MM.1S (cell line): Measurements from ENCODE around the gene AMH.
A peak's percentile ranks its signal among the peaks of the same experiment; 100 is the strongest.

Source experiments
- DNase-seq: peaks from one replicate; pipeline ENCODE4 v3.0.0-alpha.2; 2015
- H2AFZ ChIP-seq: fragments of 300-600 bp; sonication (generic); 2 replicates; pipeline ENCODE4 v1.6.0; 2016; ENCODE audit warnings: antibody characterized with exemption, low read length
- H3F3A ChIP-seq: fragments of 300-600 bp; sonication (generic); 2 replicates; pipeline ENCODE4 v1.6.1; 2016; ENCODE audit warnings: mild to moderate bottlenecking, antibody characterized with exemption, low read length, moderate library complexity, mixed read lengths; ENCODE audit not compliant: insufficient read depth
- H3K27ac ChIP-seq: fragments of 300-600 bp; sonication (generic); 2 replicates; pipeline ENCODE4 v1.5.1; 2016; ENCODE audit warnings: mild to moderate bottlenecking, low read length
- H3K27me3 ChIP-seq: fragments of 300-600 bp; sonication (generic); replicated peaks from 2 replicates; pipeline ENCODE4 v1.6.0; 2016; ENCODE audit warnings: low read length; ENCODE audit not compliant: insufficient read depth
- H3K36me3 ChIP-seq: fragments of 300-600 bp; sonication (generic); replicated peaks from 2 replicates; pipeline ENCODE4 v1.6.1; 2016; ENCODE audit warnings: mild to moderate bottlenecking, low read length, mixed read lengths; ENCODE audit not compliant: insufficient read depth
- H3K4me1 ChIP-seq: fragments of 300-600 bp; sonication (generic); 2 replicates; pipeline ENCODE4 v1.6.1; 2016; ENCODE audit warnings: low read length, mixed read lengths
- H3K4me2 ChIP-seq: fragments of 300-600 bp; sonication (generic); 2 replicates; pipeline ENCODE4 v1.6.0; 2016; ENCODE audit warnings: low read depth, low read length
- H3K4me3 ChIP-seq: fragments of 300-600 bp; sonication (generic); 2 replicates; pipeline ENCODE4 v1.5.1; 2016; ENCODE audit warnings: low read length, mixed read lengths
- H3K79me2 ChIP-seq: fragments of 300-600 bp; sonication (generic); 2 replicates; pipeline ENCODE4 v1.6.1; 2016; ENCODE audit warnings: mixed run types, low read length, mixed read lengths
- H3K9ac ChIP-seq: fragments of 300-600 bp; sonication (generic); 2 replicates; pipeline ENCODE4 v1.6.1; 2016; ENCODE audit warnings: low read length, mixed read lengths
- H3K9me2 ChIP-seq: fragments of 300-600 bp; sonication (generic); replicated peaks from 2 replicates; pipeline ENCODE4 v1.6.1; 2016; ENCODE audit warnings: mild to moderate bottlenecking, low read length, mixed read lengths; ENCODE audit not compliant: insufficient read depth
- H3K9me3 ChIP-seq: fragments of 300-600 bp; sonication (generic); replicated peaks from 2 replicates; pipeline ENCODE4 v1.6.1; 2016; ENCODE audit warnings: mild to moderate bottlenecking, low read length, mixed read lengths; ENCODE audit not compliant: insufficient read depth
- H4K20me1 ChIP-seq: fragments of 300-600 bp; sonication (generic); 2 replicates; pipeline ENCODE4 v1.6.1; 2016; ENCODE audit warnings: mild to moderate bottlenecking, low read length, moderate library complexity, mixed read lengths; ENCODE audit not compliant: insufficient read depth
- CTCF ChIP-seq: fragments of 300-600 bp; sonication (generic); IDR thresholded peaks from 2 replicates; pipeline ENCODE4 v1.5.1; 2016; ENCODE audit warnings: antibody characterized with exemption, low read length, mixed read lengths
- EZH2 ChIP-seq: fragments of 300-600 bp; sonication (generic); optimal IDR thresholded peaks from 2 replicates; pipeline ENCODE3; 2017; ENCODE audit warnings: low read depth, mild to moderate bottlenecking, antibody characterized with exemption, low read length, mixed read lengths
- EZH2phosphoT487 ChIP-seq: fragments of 300-600 bp; sonication (generic); IDR thresholded peaks from 2 replicates; pipeline ENCODE4 v1.6.1; 2018; ENCODE audit warnings: antibody characterized with exemption, low read length

The AMH gene

GRCh38 chr19:2288338-2288817, 39.3 kb downstream of the AMH start:
- no peaks in the 10 kb centered on the region for H3K36me3 ChIP-seq
- no peaks in the 10 kb centered on the region for H4K20me1 ChIP-seq
- no peak overlapping the region for H3K27ac ChIP-seq
- DNase-seq, result no peak
- H3K4me3 ChIP-seq, result no peak overlapping the region
- no peak overlapping the region for H3K4me2 ChIP-seq
- no peaks in the 10 kb centered on the region for H3K9me2 ChIP-seq
- H3K79me2 ChIP-seq, result no peaks in the 10 kb centered on the region
- H3K27me3 ChIP-seq, result peaks cover 4% of the 10 kb centered on the region; the same call in 1 of the 2 replicates
- no peak for TF ChIP-seq EZH2
- no peak for TF ChIP-seq EZH2phosphoT487
- TF ChIP-seq CTCF, result no peak
- H2AFZ ChIP-seq, result no peak overlapping the region
- H3K9ac ChIP-seq, result no peak overlapping the region
- H3K9me3 ChIP-seq, result no peaks in the 10 kb centered on the region
- H3K4me1 ChIP-seq, result peaks cover 7% of the 10 kb centered on the region
- no peaks in the 10 kb centered on the region for H3F3A ChIP-seq

GRCh38 chr19:2288818-2289713, 39.9 kb downstream of the AMH start:
- peak overlapping the region; percentile 29; the same call in 1 of the 2 replicates for H3K27ac ChIP-seq
- H3K9me3 ChIP-seq, result no peaks in the 10 kb centered on the region
- H3K27me3 ChIP-seq, result peaks cover 4% of the 10 kb centered on the region; the same call in 1 of the 2 replicates
- H4K20me1 ChIP-seq, result no peaks in the 10 kb centered on the region
- no peaks in the 10 kb centered on the region for H3K36me3 ChIP-seq
- H3F3A ChIP-seq, result no peaks in the 10 kb centered on the region
- H3K9me2 ChIP-seq, result no peaks in the 10 kb centered on the region
- H2AFZ ChIP-seq, result peak overlapping the region; percentile 73
- no peaks in the 10 kb centered on the region for H3K79me2 ChIP-seq
- no peak for TF ChIP-seq EZH2phosphoT487
- no peak for TF ChIP-seq CTCF
- no peak for TF ChIP-seq EZH2
- peak overlapping the region; percentile 68 for H3K4me3 ChIP-seq
- peaks cover 7% of the 10 kb centered on the region for H3K4me1 ChIP-seq
- peak overlapping the region; percentile 50; the same call in 1 of the 2 replicates for H3K9ac ChIP-seq
- H3K4me2 ChIP-seq, result peak overlapping the region; percentile 88
- no peak for DNase-seq

GRCh38 chr19:2289714-2290435, 40.8 kb downstream of the AMH start:
- H3K9me2 ChIP-seq, result no peaks in the 10 kb centered on the region
- no peaks in the 10 kb centered on the region for H3K79me2 ChIP-seq
- H3K4me1 ChIP-seq, result peaks cover 7% of the 10 kb centered on the region
- no peaks in the 10 kb centered on the region for H3K36me3 ChIP-seq
- H4K20me1 ChIP-seq, result no peaks in the 10 kb centered on the region
- no peaks in the 10 kb centered on the region for H3F3A ChIP-seq
- H3K4me2 ChIP-seq, result peak overlapping the region; percentile 88
- TF ChIP-seq EZH2phosphoT487 (no peak), CTCF (no peak), EZH2 (no peak)
- peaks cover 4% of the 10 kb centered on the region; the same call in 1 of the 2 replicates for H3K27me3 ChIP-seq
- H3K4me3 ChIP-seq, result peak overlapping the region; percentile 68
- H3K9ac ChIP-seq, result peak overlapping the region; percentile 50; the same call in 1 of the 2 replicates
- H3K9me3 ChIP-seq, result no peaks in the 10 kb centered on the region
- DNase-seq, result peak; percentile 58
- H3K27ac ChIP-seq, result peak overlapping the region; percentile 29; the same call in 1 of the 2 replicates
- H2AFZ ChIP-seq, result peak overlapping the region; percentile 73
